Measurements from ENCODE around the gene SLC2A4RG. TPM values are rescaled to one million over a fixed set of nuclear protein-coding genes. Genes with fewer than 3 reads are reported as not detected.
A peak's percentile ranks its signal among the peaks of the same experiment; 100 is the strongest.

The SLC2A4RG gene, protein sequence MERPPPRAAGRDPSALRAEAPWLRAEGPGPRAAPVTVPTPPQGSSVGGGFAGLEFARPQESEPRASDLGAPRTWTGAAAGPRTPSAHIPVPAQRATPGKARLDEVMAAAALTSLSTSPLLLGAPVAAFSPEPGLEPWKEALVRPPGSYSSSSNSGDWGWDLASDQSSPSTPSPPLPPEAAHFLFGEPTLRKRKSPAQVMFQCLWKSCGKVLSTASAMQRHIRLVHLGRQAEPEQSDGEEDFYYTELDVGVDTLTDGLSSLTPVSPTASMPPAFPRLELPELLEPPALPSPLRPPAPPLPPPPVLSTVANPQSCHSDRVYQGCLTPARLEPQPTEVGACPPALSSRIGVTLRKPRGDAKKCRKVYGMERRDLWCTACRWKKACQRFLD
- 52.8 and 64.7 TPM in 2 replicates for total RNA-seq (2014; rRNA removed; shearing (Covaris generic))

DNA sequence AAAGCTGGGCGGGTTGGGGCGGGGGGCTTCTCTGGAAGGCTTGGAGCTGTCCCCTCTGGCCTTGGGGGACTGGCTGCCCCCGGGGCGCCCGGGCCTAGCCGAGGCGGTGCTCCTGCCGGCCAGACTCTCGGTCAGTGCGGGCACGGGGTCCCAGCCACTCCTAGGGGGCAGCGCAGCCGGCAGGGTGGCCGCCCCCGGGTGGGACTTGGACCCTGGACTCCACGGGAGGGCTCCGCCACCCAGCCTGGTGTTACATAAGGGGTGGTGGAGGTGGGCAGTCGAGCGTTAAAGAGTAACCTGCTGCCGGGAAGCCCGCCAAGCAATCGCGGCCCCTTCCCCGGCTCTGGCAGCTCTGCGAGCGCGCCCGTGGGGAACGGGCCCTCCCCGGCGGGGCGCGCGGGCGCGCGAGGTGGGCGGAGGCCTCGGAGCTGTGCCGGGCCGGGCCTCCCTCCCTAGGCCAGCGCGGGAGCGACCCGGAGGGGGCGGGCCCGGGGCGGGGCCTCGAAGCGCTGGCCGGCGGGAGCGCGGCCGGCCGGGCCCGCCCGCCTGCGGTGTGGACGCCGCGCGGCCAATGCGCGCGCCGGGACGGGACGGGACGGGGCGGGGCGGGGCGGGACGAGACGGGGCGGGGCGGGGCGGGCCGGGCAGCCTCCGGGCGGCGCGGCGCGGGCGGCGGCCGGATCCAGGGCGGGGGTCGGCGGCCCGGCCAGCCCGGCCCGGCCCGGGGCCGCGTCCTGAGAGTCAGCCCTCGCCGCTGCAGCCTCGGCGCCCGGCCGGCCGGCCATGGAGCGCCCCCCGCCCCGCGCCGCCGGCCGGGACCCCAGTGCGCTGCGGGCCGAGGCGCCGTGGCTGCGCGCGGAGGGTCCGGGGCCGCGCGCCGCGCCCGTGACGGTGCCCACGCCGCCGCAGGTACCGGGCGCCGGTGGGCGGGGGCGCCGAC, at the start of gene SLC2A4RG:
Gene SLC2A4RG, plus strand, starts transcription at position 647 of the 940 bp plus-strand sequence. Its CDS starts 137 bp downstream, at position 784.
- Histone ChIP-seq H3K27ac (peak within 1 kb of the TSS; percentile 27), H3K36me3 (peaks cover 7% of the 10 kb centered on the region), H3K9me3 (replicated peaks) (no peaks in the 10 kb centered on the region), H3K4me3 (peak within 1 kb of the TSS; percentile 80), H3K27me3 (no peaks in the 10 kb centered on the region), H3K4me1 (peaks cover 6% of the 10 kb centered on the region)
- DNase-seq = peak; percentile 77 to 91

DNA sequence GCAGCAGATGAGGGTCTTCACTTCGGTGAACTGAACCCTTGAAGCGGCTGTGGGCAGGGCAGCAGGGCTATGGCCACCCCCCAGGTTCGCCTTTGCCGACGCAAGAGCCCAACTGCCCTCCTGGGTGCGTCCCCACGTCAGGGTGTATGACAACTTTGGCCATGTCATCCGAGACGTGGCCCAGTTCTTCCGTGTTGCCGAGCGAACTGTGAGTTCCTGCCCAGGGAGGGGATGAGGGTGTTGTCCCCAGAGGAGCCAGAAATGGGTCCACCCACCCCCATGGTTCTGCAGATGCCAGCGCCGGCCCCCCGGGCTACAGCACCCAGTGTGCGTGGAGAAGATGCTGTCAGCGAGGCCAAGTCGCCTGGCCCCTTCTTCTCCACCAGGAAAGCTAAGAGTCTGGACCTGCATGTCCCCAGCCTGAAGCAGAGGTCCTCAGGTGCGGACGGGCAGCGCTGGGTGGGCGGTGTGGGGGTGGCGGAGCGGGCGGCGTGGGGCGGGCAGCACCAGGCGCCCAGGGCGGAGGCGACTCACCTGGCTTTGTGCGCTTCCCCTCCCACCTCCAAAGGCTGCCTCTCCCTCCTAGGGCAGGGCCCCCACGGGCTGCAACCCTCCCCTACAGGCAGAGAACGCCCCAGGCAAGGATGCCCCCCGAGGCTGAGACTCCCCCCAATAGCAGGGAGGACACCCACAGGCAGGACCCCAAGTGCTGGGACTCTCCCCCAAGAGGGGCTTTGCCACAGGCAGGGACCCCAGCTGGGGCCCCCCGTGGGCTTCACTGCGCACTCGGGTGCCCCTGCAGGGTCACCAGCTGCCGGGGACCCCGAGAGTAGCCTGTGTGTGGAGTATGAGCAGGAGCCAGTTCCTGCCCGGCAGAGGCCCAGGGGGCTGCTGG, 49.3 kb upstream of the SLC2A4RG start:
- no peak for DNase-seq
- H3K36me3 ChIP-seq = no peaks in the 10 kb centered on the region
- no peak overlapping the region for H3K27ac ChIP-seq
- H3K4me1 ChIP-seq = no peaks in the 10 kb centered on the region
- no peaks in the 10 kb centered on the region for H3K9me3 ChIP-seq (replicated peaks)
- no peak overlapping the region for H3K4me3 ChIP-seq
- no peaks in the 10 kb centered on the region for H3K27me3 ChIP-seq

DNA sequence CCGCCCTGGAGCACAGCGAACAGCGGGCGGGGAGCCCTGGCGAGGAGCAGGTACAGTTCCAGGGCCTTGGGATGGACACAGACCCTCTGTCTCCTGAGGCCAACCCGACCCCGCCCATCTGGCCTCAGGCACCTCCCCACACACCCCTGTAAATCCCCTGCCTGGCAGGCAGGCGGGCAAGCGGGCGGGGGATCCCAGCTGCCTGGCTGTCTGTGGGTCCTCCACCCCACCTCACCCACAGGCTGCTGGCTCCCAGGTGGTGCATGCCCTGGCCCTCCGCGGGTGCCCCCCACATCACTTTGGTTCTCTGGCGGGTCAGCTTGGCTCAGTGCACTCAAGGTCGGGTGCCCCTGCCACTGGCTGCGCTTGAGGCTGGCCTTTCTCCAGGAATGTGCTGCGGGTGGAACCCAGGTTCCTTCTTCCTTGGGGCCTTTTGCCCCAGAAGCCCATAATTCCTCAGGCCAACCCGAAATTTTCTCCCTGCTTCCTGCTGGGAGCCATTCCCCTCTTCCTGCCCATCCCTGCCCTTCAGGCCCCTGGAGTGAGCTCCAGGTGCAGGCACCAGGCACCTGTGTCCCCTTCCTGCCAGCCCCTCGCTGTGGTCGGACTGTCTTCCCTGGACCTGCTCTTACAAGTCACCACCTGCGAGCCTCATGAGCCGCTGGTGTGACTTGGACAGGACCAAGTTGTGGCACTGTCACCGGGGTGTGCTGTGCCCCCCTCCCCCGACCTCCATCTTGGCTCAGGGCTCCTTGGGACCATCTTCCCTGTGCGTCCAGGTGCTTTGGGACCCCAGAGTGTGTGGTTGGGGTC, 48.5 kb upstream of the SLC2A4RG start:
- no peaks in the 10 kb centered on the region for H3K9me3 ChIP-seq (replicated peaks)
- H3K27me3 ChIP-seq = no peaks in the 10 kb centered on the region
- DNase-seq = peak in 1 of 2 experiments; percentile 44
- H3K4me1 ChIP-seq = no peaks in the 10 kb centered on the region
- H3K27ac ChIP-seq = no peak overlapping the region
- no peaks in the 10 kb centered on the region; the same call in 1 of the 2 replicates for H3K36me3 ChIP-seq
- no peak overlapping the region for H3K4me3 ChIP-seq

DNA sequence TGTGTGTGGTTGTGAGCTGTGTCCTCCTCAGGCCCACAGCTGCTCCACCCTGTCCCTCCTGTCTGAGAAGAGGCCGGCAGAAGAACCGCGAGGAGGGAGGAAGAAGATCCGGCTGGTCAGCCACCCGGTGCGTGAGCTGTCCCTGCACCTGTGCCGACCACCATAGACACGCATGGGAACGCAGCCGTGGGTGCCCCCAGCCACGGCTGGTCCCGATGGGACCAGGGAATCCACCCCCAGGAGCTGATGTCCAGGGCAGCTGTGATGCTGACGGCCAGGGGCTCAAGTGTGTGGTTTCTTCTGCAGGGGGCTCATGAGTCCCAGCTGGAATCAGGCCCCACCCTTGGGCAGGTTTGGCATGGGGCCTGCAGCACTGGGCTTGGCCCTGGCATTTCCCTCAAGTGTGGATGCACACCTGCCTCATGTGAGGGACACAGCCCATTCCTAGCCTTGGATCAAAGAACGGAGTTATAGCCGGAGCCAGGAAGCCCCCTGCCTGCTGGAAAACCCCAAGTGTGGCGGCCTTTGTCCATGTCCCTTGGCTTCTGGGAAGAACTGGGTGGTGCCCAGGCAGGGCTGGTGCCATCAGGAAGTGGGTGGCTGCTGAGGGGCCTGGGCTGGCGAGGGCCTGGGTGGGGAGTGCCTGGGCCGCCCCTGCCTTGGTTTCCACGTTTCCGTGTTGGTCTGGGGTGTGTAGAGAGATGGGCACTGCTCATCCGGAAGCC, 47.7 kb upstream of the SLC2A4RG start:
- Histone ChIP-seq H3K27me3 (no peaks in the 10 kb centered on the region), H3K4me3 (no peak overlapping the region), H3K27ac (no peak overlapping the region), H3K4me1 (no peaks in the 10 kb centered on the region), H3K9me3 (replicated peaks) (no peaks in the 10 kb centered on the region), H3K36me3 (no peaks in the 10 kb centered on the region; the same call in 1 of the 2 replicates)
- DNase-seq = no peak

DNA sequence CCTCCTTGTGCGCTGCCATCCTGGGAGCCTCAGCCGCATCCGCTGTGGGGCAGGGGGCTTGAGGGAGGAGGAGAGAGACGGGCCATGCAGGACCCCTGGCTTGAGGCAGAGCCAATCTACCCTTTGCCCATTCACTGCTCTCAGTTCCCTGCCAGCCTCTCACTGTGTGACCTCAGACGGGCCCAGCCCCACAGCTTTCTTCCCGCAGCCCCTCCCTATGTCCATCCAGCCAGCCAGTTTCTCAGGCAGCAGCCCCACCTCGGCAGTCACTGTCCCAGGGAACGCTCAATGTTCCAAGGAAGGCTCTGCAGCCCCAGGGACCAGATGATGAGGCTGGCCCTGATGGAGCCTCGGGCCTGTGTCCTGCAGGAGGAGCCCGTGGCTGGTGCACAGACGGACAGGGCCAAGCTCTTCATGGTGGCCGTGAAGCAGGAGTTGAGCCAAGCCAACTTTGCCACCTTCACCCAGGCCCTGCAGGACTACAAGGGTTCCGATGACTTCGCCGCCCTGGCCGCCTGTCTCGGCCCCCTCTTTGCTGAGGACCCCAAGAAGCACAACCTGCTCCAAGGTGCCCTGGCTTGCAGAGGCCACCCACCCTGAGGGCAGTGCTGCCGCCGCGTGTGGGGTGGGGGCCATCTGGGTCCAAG, 47.0 kb upstream of the SLC2A4RG start:
- DNase-seq = peak; percentile 47 to 58
- H3K4me3 ChIP-seq = no peak overlapping the region
- H3K27ac ChIP-seq = no peak overlapping the region
- H3K4me1 ChIP-seq = no peaks in the 10 kb centered on the region; the same call in 1 of the 2 replicates
- H3K27me3 ChIP-seq = no peaks in the 10 kb centered on the region
- H3K9me3 ChIP-seq (replicated peaks) = no peaks in the 10 kb centered on the region
- H3K36me3 ChIP-seq = no peaks in the 10 kb centered on the region; the same call in 1 of the 2 replicates

- Histone ChIP-seq H3K9me3 (replicated peaks) (no peaks in the 10 kb centered on the region), H3K27ac (no peak overlapping the region), H3K4me3 (no peak overlapping the region), H3K36me3 (no peaks in the 10 kb centered on the region; the same call in 1 of the 2 replicates), H3K27me3 (no peaks in the 10 kb centered on the region), H3K4me1 (no peaks in the 10 kb centered on the region; the same call in 1 of the 2 replicates)
- no peak for DNase-seq
Observed at GRCh38 chr20:63693083-63693732, 46.4 kb upstream of the SLC2A4RG start.

DNA sequence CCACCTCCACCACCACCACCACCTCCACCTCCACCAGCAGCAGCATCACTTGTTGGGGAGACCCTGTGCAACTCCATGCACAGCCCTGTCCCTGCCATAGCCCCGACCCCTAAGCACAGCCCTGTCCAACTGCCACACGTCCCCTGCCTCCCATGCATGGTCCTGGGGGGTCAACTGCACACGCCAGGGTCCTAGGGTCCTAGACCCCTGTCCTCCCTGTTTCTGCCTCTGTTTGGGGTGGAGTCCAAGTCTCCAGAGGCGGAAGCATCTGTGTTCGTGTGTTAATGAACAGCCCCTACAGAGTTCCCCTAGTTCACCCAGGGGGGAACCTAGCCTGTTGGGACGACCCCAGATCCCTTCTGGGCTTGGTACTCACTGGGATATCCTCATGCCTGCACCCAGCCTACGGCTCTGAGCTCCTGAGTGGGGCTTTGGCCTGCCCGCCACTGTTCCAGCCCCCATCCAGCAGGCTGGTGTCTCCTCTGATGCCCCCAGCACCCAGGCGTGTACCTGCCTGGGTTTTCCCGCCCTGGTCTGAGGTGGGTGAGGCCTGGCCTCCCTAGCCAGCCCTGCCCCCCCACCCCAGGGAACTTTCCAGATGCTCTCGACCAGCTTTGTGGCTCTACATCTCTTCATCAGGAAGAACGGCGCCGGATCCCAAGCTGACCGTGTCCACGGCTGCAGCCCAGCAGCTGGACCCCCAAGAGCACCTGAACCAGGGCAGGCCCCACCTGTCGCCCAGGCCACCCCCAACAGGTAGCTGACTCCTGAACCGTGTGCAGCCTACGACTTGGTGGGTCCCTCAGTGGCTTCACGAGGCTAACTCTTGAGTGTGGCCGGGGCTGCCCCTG, 45.6 kb upstream of the SLC2A4RG start:
- no peaks in the 10 kb centered on the region for H3K27me3 ChIP-seq
- H3K36me3 ChIP-seq = no peaks in the 10 kb centered on the region; the same call in 1 of the 2 replicates
- no peak overlapping the region for H3K4me3 ChIP-seq
- no peaks in the 10 kb centered on the region for H3K9me3 ChIP-seq (replicated peaks)
- no peak overlapping the region for H3K27ac ChIP-seq
- peaks cover 6% of the 10 kb centered on the region for H3K4me1 ChIP-seq
- DNase-seq = no peak

GRCh38 chr20:63694584-63695423, 44.8 kb upstream of the SLC2A4RG start:
- peak in 1 of 2 experiments; percentile 17 for DNase-seq
- no peaks in the 10 kb centered on the region; the same call in 1 of the 2 replicates for H3K36me3 ChIP-seq
- H3K4me1 ChIP-seq = peaks cover 14% of the 10 kb centered on the region
- no peak overlapping the region for H3K27ac ChIP-seq
- H3K4me3 ChIP-seq = no peak overlapping the region
- no peaks in the 10 kb centered on the region for H3K27me3 ChIP-seq
- no peaks in the 10 kb centered on the region for H3K9me3 ChIP-seq (replicated peaks)

GRCh38 chr20:63695424-63696305, 43.9 kb upstream of the SLC2A4RG start:
- no peak for DNase-seq
- Histone ChIP-seq H3K4me3 (no peak overlapping the region), H3K36me3 (no peaks in the 10 kb centered on the region; the same call in 1 of the 2 replicates), H3K4me1 (peaks cover 18% of the 10 kb centered on the region), H3K27ac (no peak overlapping the region), H3K27me3 (no peaks in the 10 kb centered on the region), H3K9me3 (replicated peaks) (no peaks in the 10 kb centered on the region)

GRCh38 chr20:63696306-63696627, 43.3 kb upstream of the SLC2A4RG start:
- H3K27ac ChIP-seq = no peak overlapping the region
- peak; percentile 34 to 44 for DNase-seq
- H3K9me3 ChIP-seq (replicated peaks) = no peaks in the 10 kb centered on the region
- no peak overlapping the region for H3K4me3 ChIP-seq
- peaks cover 18% of the 10 kb centered on the region for H3K4me1 ChIP-seq
- H3K36me3 ChIP-seq = no peaks in the 10 kb centered on the region; the same call in 1 of the 2 replicates
- no peaks in the 10 kb centered on the region for H3K27me3 ChIP-seq
